ENCODE data around the gene TJP2.

Gene TJP2

GRCh38 chr9:69273161-69273560 is 99.1 kb downstream of the TJP2 start:
- no peak for DNase-seq (ENCODE audit: low read depth)
- no peak overlapping the region for H3K4me3 ChIP-seq (ENCODE audit: low read depth, low read length)
- TF ChIP-seq CTCF (IDR thresholded peaks at IDR 0.05; ENCODE audit: low read depth, low read length, missing control alignments) = no peak
- in situ Hi-C loops (cut with HindIII; ENCODE audit: low sequenced_read_pairs) = no loop called here

- no peak for TF ChIP-seq CTCF (IDR thresholded peaks at IDR 0.05; ENCODE audit: low read depth, low read length, missing control alignments)
- in situ Hi-C loops (cut with HindIII; ENCODE audit: low sequenced_read_pairs) = loop anchor here (25.0 kb wide), 1 partner anchor 111 kb away; no protein-coding TSS in a partner anchor
- H3K4me3 ChIP-seq (ENCODE audit: low read depth, low read length) = no peak overlapping the region
- DNase-seq (ENCODE audit: low read depth) = no peak
These were observed 102.7 kb downstream of the TJP2 start for GRCh38 chr9:69276775-69277174.

GRCh38 chr9:69279084-69279731 is 105.1 kb downstream of the TJP2 start:
- in situ Hi-C loops (cut with HindIII; ENCODE audit: low sequenced_read_pairs) = loop anchor here (25.0 kb wide), 1 partner anchor 108 kb away; no protein-coding TSS in a partner anchor
- no peak for DNase-seq (ENCODE audit: low read depth)
- no peak overlapping the region for H3K4me3 ChIP-seq (ENCODE audit: low read depth, low read length)
- no peak for TF ChIP-seq CTCF (IDR thresholded peaks at IDR 0.05; ENCODE audit: low read depth, low read length, missing control alignments)

- TF ChIP-seq CTCF (IDR thresholded peaks at IDR 0.05; ENCODE audit: low read depth, low read length, missing control alignments) = no peak
- DNase-seq (ENCODE audit: low read depth) = no peak
- in situ Hi-C loops (cut with HindIII; ENCODE audit: low sequenced_read_pairs) = loop anchor here (25.0 kb wide), 1 partner anchor 108 kb away; no protein-coding TSS in a partner anchor
- no peak overlapping the region for H3K4me3 ChIP-seq (ENCODE audit: low read depth, low read length)
These were observed 105.7 kb downstream of the TJP2 start for GRCh38 chr9:69279733-69280132.

- no peak overlapping the region for H3K4me3 ChIP-seq (ENCODE audit: low read depth, low read length)
- no peak for DNase-seq (ENCODE audit: low read depth)
- in situ Hi-C loops (cut with HindIII; ENCODE audit: low sequenced_read_pairs) = loop anchor here (25.0 kb wide), 1 partner anchor 104 kb away; no protein-coding TSS in a partner anchor
- no peak for TF ChIP-seq CTCF (IDR thresholded peaks at IDR 0.05; ENCODE audit: low read depth, low read length, missing control alignments)
These were observed 108.9 kb downstream of the TJP2 start for GRCh38 chr9:69283003-69283402.

GRCh38 chr9:69292078-69292477 is 118.0 kb downstream of the TJP2 start:
- no peak for DNase-seq (ENCODE audit: low read depth)
- no peak for TF ChIP-seq CTCF (IDR thresholded peaks at IDR 0.05; ENCODE audit: low read depth, low read length, missing control alignments)

More at GRCh38 chr9:69292078-69292477, 118.0 kb downstream of the TJP2 start:
- H3K4me3 ChIP-seq (ENCODE audit: low read depth, low read length) = no peak overlapping the region
- in situ Hi-C loops (cut with HindIII; ENCODE audit: low sequenced_read_pairs) = loop anchor here (25.0 kb wide), 1 partner anchor 95 kb away; no protein-coding TSS in a partner anchor

Data from astrocyte of the cerebellum (primary cell).